Activated naive CD4-positive, alpha-beta T cell treated with anti-CD3 and anti-CD28 coated beads, Interleukin-2, amount 50 U/mL, for 24 hours (primary cell): ENCODE data around the gene LARGE1.

ENCODE experiments used
- H3K27ac Mint-ChIP-seq: one replicate; pipeline ENCODE4 v1.8.0; 2021; ENCODE audit warnings: mild to moderate bottlenecking, mixed read lengths
- H3K27me3 Mint-ChIP-seq: one replicate; pipeline ENCODE4 v1.8.0; 2021; ENCODE audit warnings: mixed read lengths
- H3K36me3 Mint-ChIP-seq: one replicate; pipeline ENCODE4 v1.8.0; 2021; ENCODE audit warnings: mixed read lengths
- H3K4me1 Mint-ChIP-seq: one replicate; pipeline ENCODE4 v1.8.0; 2021; ENCODE audit warnings: mixed read lengths
- H3K4me3 Mint-ChIP-seq: one replicate; pipeline ENCODE4 v1.8.0; 2021; ENCODE audit warnings: mild to moderate bottlenecking, mixed read lengths
- H3K9me3 Mint-ChIP-seq: one replicate; pipeline ENCODE4 v1.8.0; 2021; ENCODE audit warnings: mixed read lengths

LARGE1 gene

DNA sequence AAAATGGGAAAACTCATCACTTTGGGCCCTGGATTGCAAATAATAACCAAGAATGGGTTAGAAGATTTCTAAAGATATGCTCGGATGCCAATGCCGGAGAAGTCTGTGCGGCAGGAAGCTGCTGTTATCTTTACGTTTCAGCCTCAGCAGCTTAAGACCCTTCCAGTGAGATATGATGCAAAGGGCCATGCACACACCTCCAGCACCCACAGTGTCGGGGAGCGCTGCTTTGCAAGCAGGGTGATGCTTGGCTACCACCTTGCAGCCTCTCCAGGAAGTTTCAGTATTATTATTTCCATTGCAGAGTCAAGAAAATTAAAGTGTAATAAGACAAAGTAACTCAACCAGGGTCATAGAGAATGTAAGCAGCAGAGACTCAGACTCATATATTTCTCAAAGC is 37.3 kb downstream of the LARGE1 start:
- no peaks in the 10 kb centered on the region for H3K9me3 Mint-ChIP-seq

DNA sequence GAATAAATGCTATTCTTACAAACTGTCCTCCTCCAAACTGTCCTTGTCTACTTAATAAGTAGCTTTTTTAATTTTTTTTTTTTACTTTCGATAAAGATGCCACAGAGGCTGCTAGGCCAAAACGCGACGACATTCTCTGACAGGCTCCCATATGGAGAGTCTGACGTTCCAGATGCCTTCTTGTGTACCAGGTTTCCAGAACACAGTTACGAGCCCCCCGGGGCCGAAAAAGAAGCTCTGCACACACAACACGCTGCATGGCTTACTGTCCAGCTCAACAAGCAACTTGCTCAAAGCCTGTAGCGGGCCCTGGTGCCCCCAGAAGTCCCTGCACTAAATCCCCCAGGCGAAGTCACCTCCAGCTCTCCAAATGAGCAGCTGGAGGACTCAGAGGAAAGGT is 39.3 kb downstream of the LARGE1 start:
- Mint-ChIP-seq H3K4me1 (no peaks in the 10 kb centered on the region), H3K27me3 (peaks cover 1% of the 10 kb centered on the region), H3K36me3 (no peaks in the 10 kb centered on the region), H3K27ac (no peak overlapping the region), H3K9me3 (no peaks in the 10 kb centered on the region), H3K4me3 (no peak overlapping the region)

More for the DNA sequence above, 37.3 kb downstream of the LARGE1 start:
- no peaks in the 10 kb centered on the region for H3K4me1 Mint-ChIP-seq
- no peak overlapping the region for H3K4me3 Mint-ChIP-seq
- H3K27me3 Mint-ChIP-seq = peaks cover 1% of the 10 kb centered on the region
- H3K27ac Mint-ChIP-seq = no peak overlapping the region
- H3K36me3 Mint-ChIP-seq = no peaks in the 10 kb centered on the region

GRCh38 chr22:33879796-33880195 is 40.5 kb downstream of the LARGE1 start:
- no peak overlapping the region for H3K4me3 Mint-ChIP-seq
- H3K9me3 Mint-ChIP-seq = no peaks in the 10 kb centered on the region
- H3K27ac Mint-ChIP-seq = no peak overlapping the region
- H3K36me3 Mint-ChIP-seq = no peaks in the 10 kb centered on the region
- H3K4me1 Mint-ChIP-seq = no peaks in the 10 kb centered on the region
- peaks cover 1% of the 10 kb centered on the region for H3K27me3 Mint-ChIP-seq

GRCh38 chr22:33875316-33875715 is 45.0 kb downstream of the LARGE1 start:
- H3K4me1 Mint-ChIP-seq = no peaks in the 10 kb centered on the region
- H3K27me3 Mint-ChIP-seq = no peaks in the 10 kb centered on the region
- no peaks in the 10 kb centered on the region for H3K9me3 Mint-ChIP-seq
- H3K36me3 Mint-ChIP-seq = no peaks in the 10 kb centered on the region
- H3K4me3 Mint-ChIP-seq = no peak overlapping the region
- no peak overlapping the region for H3K27ac Mint-ChIP-seq

DNA sequence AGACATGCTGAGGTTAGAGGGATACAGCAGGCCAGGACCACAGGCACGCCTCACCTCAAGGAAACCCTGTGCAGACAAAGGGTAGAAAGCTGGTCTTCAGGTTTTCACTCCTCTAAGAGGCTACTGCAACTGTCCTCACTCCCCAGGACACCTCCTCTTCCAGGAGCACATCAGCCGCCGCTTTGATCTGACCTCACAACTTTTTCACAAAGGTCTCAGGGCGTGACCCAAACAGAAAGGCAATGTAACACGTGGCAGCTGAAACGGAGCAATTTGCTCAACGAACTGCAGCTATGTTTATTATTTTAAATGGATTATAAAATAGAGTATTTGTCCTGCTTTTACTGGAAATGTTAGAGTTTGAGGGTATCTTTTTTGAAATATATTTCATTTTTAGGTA is 46.1 kb downstream of the LARGE1 start:
- Mint-ChIP-seq H3K4me3 (no peak overlapping the region), H3K27ac (no peak overlapping the region), H3K36me3 (no peaks in the 10 kb centered on the region), H3K9me3 (no peaks in the 10 kb centered on the region), H3K4me1 (no peaks in the 10 kb centered on the region), H3K27me3 (no peaks in the 10 kb centered on the region)

DNA sequence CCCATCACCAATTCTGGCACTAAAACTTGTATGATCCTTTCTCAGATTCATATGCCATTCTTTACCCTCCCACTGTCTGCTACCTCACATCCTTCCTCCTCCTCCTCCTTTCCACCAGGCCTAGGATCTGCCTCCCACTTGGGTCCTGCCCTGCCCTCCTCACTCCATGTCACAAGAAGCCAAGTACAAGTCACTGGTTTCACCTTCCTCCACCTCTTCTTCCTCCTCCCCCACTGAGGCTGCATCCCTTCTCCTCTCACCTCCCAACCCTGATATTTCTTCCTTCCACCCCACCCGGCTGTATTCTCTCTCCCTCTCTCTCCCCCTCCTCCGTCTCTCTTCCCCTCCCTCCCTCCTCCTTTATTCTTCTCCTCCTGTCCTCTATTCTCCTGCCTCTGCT is 46.6 kb downstream of the LARGE1 start:
- H3K4me3 Mint-ChIP-seq = no peak overlapping the region
- H3K4me1 Mint-ChIP-seq = no peaks in the 10 kb centered on the region
- H3K36me3 Mint-ChIP-seq = no peaks in the 10 kb centered on the region
- H3K27me3 Mint-ChIP-seq = no peaks in the 10 kb centered on the region
- no peaks in the 10 kb centered on the region for H3K9me3 Mint-ChIP-seq
- H3K27ac Mint-ChIP-seq = no peak overlapping the region

GRCh38 chr22:33873186-33873585 is 47.1 kb downstream of the LARGE1 start:
- H3K4me3 Mint-ChIP-seq = no peak overlapping the region
- H3K36me3 Mint-ChIP-seq = no peaks in the 10 kb centered on the region
- H3K27me3 Mint-ChIP-seq = no peaks in the 10 kb centered on the region
- H3K27ac Mint-ChIP-seq = no peak overlapping the region
- no peaks in the 10 kb centered on the region for H3K4me1 Mint-ChIP-seq
- no peaks in the 10 kb centered on the region for H3K9me3 Mint-ChIP-seq

GRCh38 chr22:33871935-33872334 is 48.3 kb downstream of the LARGE1 start:
- no peaks in the 10 kb centered on the region for H3K9me3 Mint-ChIP-seq
- H3K4me3 Mint-ChIP-seq = no peak overlapping the region
- no peak overlapping the region for H3K27ac Mint-ChIP-seq
- no peaks in the 10 kb centered on the region for H3K4me1 Mint-ChIP-seq
- H3K36me3 Mint-ChIP-seq = no peaks in the 10 kb centered on the region
- H3K27me3 Mint-ChIP-seq = no peaks in the 10 kb centered on the region

GRCh38 chr22:33869946-33870345 is 50.3 kb downstream of the LARGE1 start:
- no peaks in the 10 kb centered on the region for H3K9me3 Mint-ChIP-seq
- no peak overlapping the region for H3K27ac Mint-ChIP-seq
- no peaks in the 10 kb centered on the region for H3K36me3 Mint-ChIP-seq
- no peak overlapping the region for H3K4me3 Mint-ChIP-seq
- no peaks in the 10 kb centered on the region for H3K4me1 Mint-ChIP-seq
- H3K27me3 Mint-ChIP-seq = no peaks in the 10 kb centered on the region

GRCh38 chr22:33867971-33868370 is 52.3 kb downstream of the LARGE1 start:
- Mint-ChIP-seq H3K27me3 (no peaks in the 10 kb centered on the region), H3K36me3 (no peaks in the 10 kb centered on the region), H3K27ac (no peak overlapping the region), H3K4me3 (no peak overlapping the region), H3K9me3 (no peaks in the 10 kb centered on the region), H3K4me1 (no peaks in the 10 kb centered on the region)

DNA sequence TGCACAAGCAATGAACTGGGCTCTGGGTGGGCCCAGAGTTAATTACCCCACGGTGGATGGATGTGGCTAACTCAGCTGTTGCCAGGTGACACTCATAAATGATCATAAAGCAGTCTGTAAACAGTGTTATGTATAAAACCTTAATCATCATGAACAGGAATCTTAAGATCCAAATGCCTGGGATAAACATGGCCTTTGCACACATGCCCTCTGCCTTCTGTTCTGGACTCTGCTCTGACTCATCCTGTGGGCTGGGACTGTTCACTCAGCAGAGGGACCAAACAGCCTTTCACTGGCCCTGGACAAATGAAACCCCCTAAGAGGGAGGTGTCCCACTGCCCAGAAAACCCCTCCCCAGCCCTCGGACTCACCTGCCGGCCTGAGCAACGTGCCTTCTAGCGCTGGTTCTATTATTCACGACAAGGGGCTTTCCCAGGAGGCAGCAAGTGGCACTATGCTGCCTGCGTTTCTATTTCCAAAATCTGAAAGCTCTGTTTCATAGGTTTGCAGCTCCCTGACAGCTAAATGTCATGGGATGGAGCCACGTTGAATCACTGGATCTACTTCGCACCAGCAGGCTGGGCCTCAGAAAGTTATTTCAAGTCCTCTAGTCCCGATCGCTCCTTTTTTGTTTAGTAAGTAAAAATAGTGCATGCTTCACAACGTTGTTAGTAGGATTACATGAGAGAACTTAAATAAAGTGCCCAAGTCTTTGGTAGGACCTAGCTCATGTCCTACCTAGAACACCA is 53.0 kb downstream of the LARGE1 start:
- Mint-ChIP-seq H3K9me3 (no peaks in the 10 kb centered on the region), H3K4me3 (no peak overlapping the region), H3K27me3 (no peaks in the 10 kb centered on the region), H3K36me3 (no peaks in the 10 kb centered on the region), H3K27ac (no peak overlapping the region), H3K4me1 (no peaks in the 10 kb centered on the region)

GRCh38 chr22:33866511-33866910 is 53.8 kb downstream of the LARGE1 start:
- Mint-ChIP-seq H3K27me3 (no peaks in the 10 kb centered on the region), H3K27ac (no peak overlapping the region), H3K36me3 (no peaks in the 10 kb centered on the region), H3K4me1 (no peaks in the 10 kb centered on the region), H3K9me3 (no peaks in the 10 kb centered on the region), H3K4me3 (no peak overlapping the region)

DNA sequence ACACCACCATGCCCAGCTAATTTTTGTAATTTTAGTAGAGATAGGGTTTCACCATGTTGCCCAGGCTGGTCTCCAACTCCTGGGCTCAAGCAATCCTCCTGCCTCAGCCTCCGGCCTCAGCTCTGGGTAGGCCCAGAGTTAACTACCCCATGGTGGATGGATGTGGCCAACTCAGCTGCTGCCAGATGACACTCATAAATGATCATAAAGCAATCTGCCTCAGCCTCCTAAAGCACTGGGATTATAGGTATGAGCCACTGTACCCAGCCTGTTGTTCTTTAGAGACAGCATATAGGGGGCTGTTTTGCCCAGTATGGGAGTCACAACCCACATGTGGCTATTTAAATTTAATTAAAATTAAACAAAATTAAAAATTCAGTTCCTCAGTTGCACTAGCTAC is 54.3 kb downstream of the LARGE1 start:
- Mint-ChIP-seq H3K4me1 (no peaks in the 10 kb centered on the region), H3K27me3 (no peaks in the 10 kb centered on the region), H3K4me3 (no peak overlapping the region), H3K9me3 (no peaks in the 10 kb centered on the region), H3K27ac (no peak overlapping the region), H3K36me3 (no peaks in the 10 kb centered on the region)

- no peak overlapping the region for H3K27ac Mint-ChIP-seq
Observed at GRCh38 chr22:33865248-33865647, 55.0 kb downstream of the LARGE1 start.

GRCh38 chr22:33864723-33865130 is 55.5 kb downstream of the LARGE1 start:
- Mint-ChIP-seq H3K27ac (no peak overlapping the region), H3K4me1 (no peaks in the 10 kb centered on the region), H3K9me3 (no peaks in the 10 kb centered on the region), H3K4me3 (no peak overlapping the region), H3K27me3 (no peaks in the 10 kb centered on the region), H3K36me3 (no peaks in the 10 kb centered on the region)

More at GRCh38 chr22:33865248-33865647, 55.0 kb downstream of the LARGE1 start:
- no peaks in the 10 kb centered on the region for H3K4me1 Mint-ChIP-seq
- no peaks in the 10 kb centered on the region for H3K9me3 Mint-ChIP-seq
- H3K36me3 Mint-ChIP-seq = no peaks in the 10 kb centered on the region
- H3K4me3 Mint-ChIP-seq = no peak overlapping the region
- no peaks in the 10 kb centered on the region for H3K27me3 Mint-ChIP-seq

GRCh38 chr22:33861216-33861875 is 58.9 kb downstream of the LARGE1 start:
- H3K27me3 Mint-ChIP-seq = no peaks in the 10 kb centered on the region
- H3K9me3 Mint-ChIP-seq = no peaks in the 10 kb centered on the region
- H3K4me1 Mint-ChIP-seq = no peaks in the 10 kb centered on the region
- no peak overlapping the region for H3K27ac Mint-ChIP-seq
- no peak overlapping the region for H3K4me3 Mint-ChIP-seq
- H3K36me3 Mint-ChIP-seq = no peaks in the 10 kb centered on the region
